HUES64 (cell line): ENCODE measurements around the gene PTTG1.

Experiments used
- H3K27ac ChIP-seq: 2 replicates; pipeline ENCODE4 v1.7.0; 2013; ENCODE audit warnings: low read depth, low read length, inconsistent platforms
- H3K27me3 ChIP-seq: 2 replicates; pipeline ENCODE4 v1.6.1; 2013; ENCODE audit warnings: mild to moderate bottlenecking, low read length; ENCODE audit not compliant: insufficient read depth
- H3K36me3 ChIP-seq: 2 replicates; pipeline ENCODE4 v1.6.1; 2013; ENCODE audit warnings: mild to moderate bottlenecking, low read length; ENCODE audit not compliant: insufficient read depth
- H3K4me1 ChIP-seq: 2 replicates; pipeline ENCODE4 v1.6.1; 2013; ENCODE audit warnings: mild to moderate bottlenecking, low read length, moderate library complexity; ENCODE audit not compliant: insufficient read depth
- H3K4me3 ChIP-seq: 2 replicates; pipeline ENCODE4 v1.5.1; 2013; ENCODE audit warnings: mild to moderate bottlenecking, low read length, moderate library complexity
- H3K9ac ChIP-seq: 2 replicates; pipeline ENCODE4 v1.6.1; 2013; ENCODE audit warnings: mild to moderate bottlenecking, low read depth, low read length
- H3K9me3 ChIP-seq: 2 replicates; pipeline ENCODE4 v1.6.1; 2013; ENCODE audit warnings: low read depth, low read length; ENCODE audit not compliant: insufficient read depth
- WGBS: fragments of 150-250, 120-280 bp; methylation state at CpG from one replicate; pipeline ENCODE4 v1.1.7; 2013; ENCODE audit warnings: missing lambda C conversion rate; 5-methylcytosine and 5-hydroxymethylcytosine counted together

PTTG1 gene

GRCh38 chr5:160464466-160464797 lies 42.8 kb downstream of the PTTG1 start:
- H3K4me1 ChIP-seq: peaks cover 5% of the 10 kb centered on the region
- WGBS: 100% methylated on average over 1 of the region's 4 CpGs
- no peak overlapping the region for H3K9ac ChIP-seq
- no peaks in the 10 kb centered on the region for H3K9me3 ChIP-seq
- H3K27me3 ChIP-seq: no peaks in the 10 kb centered on the region
- H3K36me3 ChIP-seq: no peaks in the 10 kb centered on the region
- no peak overlapping the region for H3K4me3 ChIP-seq
- H3K27ac ChIP-seq: no peak overlapping the region

- Histone ChIP-seq H3K27ac (no peak overlapping the region), H3K9me3 (no peaks in the 10 kb centered on the region), H3K27me3 (no peaks in the 10 kb centered on the region), H3K9ac (no peak overlapping the region), H3K4me3 (no peak overlapping the region), H3K36me3 (no peaks in the 10 kb centered on the region), H3K4me1 (peaks cover 8% of the 10 kb centered on the region)
- WGBS: 87% methylated on average over 5 of the region's 5 CpGs
Observed at GRCh38 chr5:160466116-160466515, 44.5 kb downstream of the PTTG1 start.

GRCh38 chr5:160466889-160467554 lies 45.4 kb downstream of the PTTG1 start:
- Histone ChIP-seq H3K27ac (no peak overlapping the region), H3K9ac (no peak overlapping the region), H3K36me3 (no peaks in the 10 kb centered on the region), H3K4me3 (no peak overlapping the region), H3K9me3 (no peaks in the 10 kb centered on the region), H3K27me3 (no peaks in the 10 kb centered on the region), H3K4me1 (peaks cover 10% of the 10 kb centered on the region)
- 89% methylated on average over 9 of the region's 9 CpGs for WGBS

GRCh38 chr5:160467555-160468362 lies 46.1 kb downstream of the PTTG1 start:
- 61% methylated on average over 28 of the region's 29 CpGs for WGBS
- H3K9ac ChIP-seq: no peak overlapping the region; the same call in 1 of the 2 replicates
- H3K36me3 ChIP-seq: no peaks in the 10 kb centered on the region
- no peak overlapping the region for H3K4me3 ChIP-seq
- H3K4me1 ChIP-seq: peaks cover 10% of the 10 kb centered on the region
- H3K27ac ChIP-seq: no peak overlapping the region; the same call in 1 of the 2 replicates
- no peaks in the 10 kb centered on the region for H3K27me3 ChIP-seq
- no peaks in the 10 kb centered on the region for H3K9me3 ChIP-seq

- no peaks in the 10 kb centered on the region for H3K27me3 ChIP-seq
- no peak overlapping the region for H3K27ac ChIP-seq
- H3K9ac ChIP-seq: no peak overlapping the region
- WGBS: 92% methylated on average over 3 of the region's 3 CpGs
- no peak overlapping the region for H3K4me3 ChIP-seq
- H3K36me3 ChIP-seq: no peaks in the 10 kb centered on the region
- H3K9me3 ChIP-seq: no peaks in the 10 kb centered on the region
- peaks cover 10% of the 10 kb centered on the region for H3K4me1 ChIP-seq
Observed at GRCh38 chr5:160468363-160468975, 46.8 kb downstream of the PTTG1 start.

GRCh38 chr5:160469156-160470144 lies 47.8 kb downstream of the PTTG1 start:
- H3K27ac ChIP-seq: no peak overlapping the region
- H3K4me3 ChIP-seq: no peak overlapping the region
- peaks cover 10% of the 10 kb centered on the region for H3K4me1 ChIP-seq
- H3K9me3 ChIP-seq: no peaks in the 10 kb centered on the region
- WGBS: 94% methylated on average over 20 of the region's 20 CpGs
- H3K9ac ChIP-seq: no peak overlapping the region
- no peaks in the 10 kb centered on the region for H3K27me3 ChIP-seq
- H3K36me3 ChIP-seq: no peaks in the 10 kb centered on the region

GRCh38 chr5:160470437-160471361 lies 49.0 kb downstream of the PTTG1 start:
- Histone ChIP-seq H3K4me1 (peaks cover 10% of the 10 kb centered on the region), H3K36me3 (no peaks in the 10 kb centered on the region), H3K4me3 (no peak overlapping the region), H3K27ac (no peak overlapping the region), H3K9me3 (no peaks in the 10 kb centered on the region), H3K27me3 (no peaks in the 10 kb centered on the region), H3K9ac (no peak overlapping the region)
- WGBS: 72% methylated on average over 6 of the region's 7 CpGs

GRCh38 chr5:160471761-160472160 lies 50.1 kb downstream of the PTTG1 start:
- H3K9ac ChIP-seq: no peak overlapping the region
- no peaks in the 10 kb centered on the region for H3K36me3 ChIP-seq
- H3K9me3 ChIP-seq: no peaks in the 10 kb centered on the region
- WGBS: 97% methylated on average over 2 of the region's 2 CpGs
- peaks cover 10% of the 10 kb centered on the region for H3K4me1 ChIP-seq
- H3K27me3 ChIP-seq: no peaks in the 10 kb centered on the region
- H3K4me3 ChIP-seq: no peak overlapping the region
- H3K27ac ChIP-seq: no peak overlapping the region

- WGBS: 85% methylated on average over 4 of the region's 4 CpGs
- Histone ChIP-seq H3K36me3 (no peaks in the 10 kb centered on the region), H3K9me3 (no peaks in the 10 kb centered on the region), H3K27ac (no peak overlapping the region), H3K4me3 (no peak overlapping the region), H3K9ac (no peak overlapping the region), H3K4me1 (peaks cover 16% of the 10 kb centered on the region), H3K27me3 (no peaks in the 10 kb centered on the region)
Observed at GRCh38 chr5:160472482-160472881, 50.8 kb downstream of the PTTG1 start.

- WGBS: 89% methylated on average over 6 of the region's 6 CpGs
- H3K4me1 ChIP-seq: peaks cover 22% of the 10 kb centered on the region
Observed at GRCh38 chr5:160473681-160474080, 52.0 kb downstream of the PTTG1 start.

More at GRCh38 chr5:160473681-160474080, 52.0 kb downstream of the PTTG1 start:
- Histone ChIP-seq H3K9me3 (no peaks in the 10 kb centered on the region), H3K36me3 (no peaks in the 10 kb centered on the region), H3K27me3 (no peaks in the 10 kb centered on the region), H3K9ac (no peak overlapping the region), H3K27ac (no peak overlapping the region), H3K4me3 (no peak overlapping the region)
